Endodermal cell (in vitro differentiated cells): Measurements from ENCODE around the gene ZNF860. TPM values are rescaled to one million over a fixed set of nuclear protein-coding genes. Genes with fewer than 3 reads are reported as not detected.

Source experiments
- DNase-seq: peaks from one replicate; pipeline ENCODE4 v3.0.0-alpha.2; 2017
- H3K27ac ChIP-seq: 2 replicates; pipeline ENCODE4 v1.5.1; 2013; ENCODE audit warnings: mild to moderate bottlenecking, low read depth, low read length, moderate library complexity
- H3K27me3 ChIP-seq: 2 replicates; pipeline ENCODE4 v1.6.1; 2013; ENCODE audit warnings: mild to moderate bottlenecking, low read length, moderate library complexity; ENCODE audit not compliant: insufficient read depth, control insufficient read depth, poor library complexity, severe bottlenecking
- H3K36me3 ChIP-seq: 2 replicates; pipeline ENCODE4 v1.7.0; 2013; ENCODE audit warnings: mild to moderate bottlenecking, low read length, moderate library complexity; ENCODE audit not compliant: control insufficient read depth, insufficient read depth
- H3K4me1 ChIP-seq: one replicate; pipeline ENCODE4 v1.7.0; 2013; ENCODE audit warnings: low read length; ENCODE audit not compliant: control insufficient read depth, insufficient read depth
- H3K4me3 ChIP-seq: 2 replicates; pipeline ENCODE4 v1.5.1; 2013; ENCODE audit warnings: mild to moderate bottlenecking, low read length, moderate library complexity
- H3K9ac ChIP-seq: 2 replicates; pipeline ENCODE4 v1.6.1; 2013; ENCODE audit warnings: mild to moderate bottlenecking, low read length, moderate library complexity; ENCODE audit not compliant: poor library complexity, severe bottlenecking; ENCODE audit errors: extremely low read depth
- H3K9me3 ChIP-seq: 2 replicates; pipeline ENCODE4 v1.6.1; 2013; ENCODE audit warnings: mild to moderate bottlenecking, low read length, moderate library complexity; ENCODE audit not compliant: control insufficient read depth
- H3K27ac Mint-ChIP-seq: 2 replicates; pipeline ENCODE4 v1.8.0; 2020; ENCODE audit warnings: mixed read lengths
- H3K27me3 Mint-ChIP-seq: 2 replicates; pipeline ENCODE4 v1.8.0; 2021; ENCODE audit warnings: mild to moderate bottlenecking, mixed read lengths; ENCODE audit not compliant: insufficient read depth
- H3K36me3 Mint-ChIP-seq: 2 replicates; pipeline ENCODE4 v1.8.0; 2020; ENCODE audit warnings: low read depth, mixed read lengths
- H3K4me1 Mint-ChIP-seq: 2 replicates; pipeline ENCODE4 v1.8.0; 2020; ENCODE audit warnings: mixed read lengths
- H3K4me3 Mint-ChIP-seq: 2 replicates; pipeline ENCODE4 v1.8.0; 2020; ENCODE audit warnings: mild to moderate bottlenecking, moderate library complexity, mixed read lengths
- H3K9me3 Mint-ChIP-seq: 2 replicates; pipeline ENCODE4 v1.8.0; 2020; ENCODE audit warnings: mild to moderate bottlenecking, mixed read lengths
- WGBS, 2 experiments: methylation state at CpG; one replicate each; pipeline versions ENCODE4 v1.1.5 to v1.1.7; 2013; ENCODE audit warnings: missing lambda C conversion rate in 2 of 2, mixed read lengths in 1 of 2; ENCODE audit not compliant: insufficient coverage in 1 of 2, insufficient read length in 1 of 2; 5-methylcytosine and 5-hydroxymethylcytosine counted together
- total RNA-seq, 2 donors: library from RNA; stranded (reverse); fragmentation: NEBNext Ultra II Directional in 1 of 2; extraction: Animal tissue kit (Norgen Biotek cat#: 25700) in 1 of 2; gene quantifications; 2 replicates in 1 of 2; 3 replicates in 1 of 2; pipeline ENCODE4 v1.2.1, GENCODE V29; 2021
- TF ChIP-seq, protein P1 (sequence below): fragments of 200-600 bp; sonication (generic); conservative IDR thresholded peaks from 2 replicates; pipeline ENCODE4 v1.5.0; 2021; ENCODE audit warnings: antibody characterized with exemption, mild to moderate bottlenecking

ZNF860 gene
- total RNA-seq, 2 donors from 2014 or later, result 0.49 to 1.8 TPM

DNA sequence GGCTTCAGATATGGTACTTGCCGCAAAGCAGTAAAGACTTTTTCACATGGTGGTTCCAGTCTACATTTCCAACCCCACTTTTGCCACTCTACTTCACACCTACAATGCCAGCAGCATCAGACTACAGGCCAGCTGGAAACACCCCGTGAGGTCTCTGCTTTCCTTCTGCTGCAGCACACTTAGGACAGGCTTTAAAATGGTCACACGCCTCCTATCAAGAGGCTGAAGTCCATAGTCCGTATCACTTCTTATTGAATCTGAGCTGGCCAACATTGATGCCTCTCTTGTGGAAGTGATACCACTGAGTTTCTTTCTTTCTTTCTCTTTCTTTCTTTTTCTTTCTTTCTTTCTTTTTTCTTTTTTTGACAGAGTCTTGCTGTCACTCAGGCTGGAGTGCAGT, 59.8 kb downstream of the ZNF860 start:
- Histone ChIP-seq H3K4me3 (no peak overlapping the region), H3K27ac (no peak overlapping the region), H3K9me3 (peaks cover 28% of the 10 kb centered on the region), H3K9ac (no peak overlapping the region), H3K4me1 (no peaks in the 10 kb centered on the region), H3K27me3 (no peaks in the 10 kb centered on the region), H3K36me3 (no peaks in the 10 kb centered on the region)
- WGBS, 2 experiments, result 91 to 97% methylated on average over 3 to 4 of the region's 4 CpGs
- H3K4me1 Mint-ChIP-seq, result peaks cover 10% of the 10 kb centered on the region
- no peak for DNase-seq
- no peak overlapping the region for H3K4me3 Mint-ChIP-seq
- peaks cover 34% of the 10 kb centered on the region for H3K9me3 Mint-ChIP-seq
- peaks cover 9% of the 10 kb centered on the region for H3K36me3 Mint-ChIP-seq
- peaks cover 3% of the 10 kb centered on the region for H3K27me3 Mint-ChIP-seq
- TF ChIP-seq, protein P1, sequence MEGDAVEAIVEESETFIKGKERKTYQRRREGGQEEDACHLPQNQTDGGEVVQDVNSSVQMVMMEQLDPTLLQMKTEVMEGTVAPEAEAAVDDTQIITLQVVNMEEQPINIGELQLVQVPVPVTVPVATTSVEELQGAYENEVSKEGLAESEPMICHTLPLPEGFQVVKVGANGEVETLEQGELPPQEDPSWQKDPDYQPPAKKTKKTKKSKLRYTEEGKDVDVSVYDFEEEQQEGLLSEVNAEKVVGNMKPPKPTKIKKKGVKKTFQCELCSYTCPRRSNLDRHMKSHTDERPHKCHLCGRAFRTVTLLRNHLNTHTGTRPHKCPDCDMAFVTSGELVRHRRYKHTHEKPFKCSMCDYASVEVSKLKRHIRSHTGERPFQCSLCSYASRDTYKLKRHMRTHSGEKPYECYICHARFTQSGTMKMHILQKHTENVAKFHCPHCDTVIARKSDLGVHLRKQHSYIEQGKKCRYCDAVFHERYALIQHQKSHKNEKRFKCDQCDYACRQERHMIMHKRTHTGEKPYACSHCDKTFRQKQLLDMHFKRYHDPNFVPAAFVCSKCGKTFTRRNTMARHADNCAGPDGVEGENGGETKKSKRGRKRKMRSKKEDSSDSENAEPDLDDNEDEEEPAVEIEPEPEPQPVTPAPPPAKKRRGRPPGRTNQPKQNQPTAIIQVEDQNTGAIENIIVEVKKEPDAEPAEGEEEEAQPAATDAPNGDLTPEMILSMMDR, result no peak
- H3K27ac Mint-ChIP-seq, result no peak overlapping the region

Other genes with a start within 250 kb of the ZNF860 start
- gene OSBPL10, start 488 bp upstream of the ZNF860 start, total RNA-seq, result 10 to 100 TPM; 23.8 to 33.6 TPM
- gene GPD1L, start 124.9 kb downstream of the ZNF860 start, total RNA-seq, result 1 to 10 TPM; 1.5 to 3.5 TPM